Tibial artery (tissue), 4 donors: ENCODE data around the gene ADAM8.
A peak's percentile ranks its signal among the peaks of the same experiment; 100 is the strongest.
"Not testable (repeated sequence)": the region's sequence is repeated elsewhere in the genome, so short reads cannot be mapped to it uniquely, and the experiment has no call there.

ENCODE experiments used
- DNase-seq, 2 donors: peaks; one replicate each; pipeline ENCODE4 v3.0.0-alpha.2; 2019
- H3K27ac ChIP-seq, 2 donors: fragments of 200-600 bp; sonication (generic) in 1 of 2; 1 replicate in 1 of 2; 2 replicates in 1 of 2; pipeline ENCODE4 v1.5.1; 2018 to 2019; ENCODE audit warnings: mild to moderate bottlenecking in 1 of 2
- H3K27me3 ChIP-seq, 2 donors: fragments of 200-600 bp; sonication (generic) in 1 of 2; one replicate each; pipeline versions ENCODE4 v1.5.1 to v1.6.0; 2016 to 2019
- H3K36me3 ChIP-seq, 3 donors: fragments of 200-600 bp; sonication (generic) in 2 of 3; one replicate each; pipeline ENCODE4 v1.5.1; 2016 to 2019; ENCODE audit warnings: mild to moderate bottlenecking in 2 of 3
- H3K4me1 ChIP-seq, 4 donors: fragments of 200-600 bp; sonication (generic) in 2 of 4; 1 replicate in 3 of 4; 2 replicates in 1 of 4; pipeline ENCODE4 v1.5.1; 2016 to 2019
- H3K4me3 ChIP-seq, 2 donors: fragments of 200-600 bp; sonication (generic) in 1 of 2; 1 replicate in 1 of 2; 2 replicates in 1 of 2; pipeline ENCODE4 v1.5.1; 2018 to 2019; ENCODE audit warnings: mild to moderate bottlenecking in 2 of 2
- H3K9me3 ChIP-seq, 3 donors: fragments of 200-600 bp; sonication (generic) in 1 of 3; one replicate each; pipeline ENCODE4 v1.5.1; 2016 to 2019
- CTCF ChIP-seq, 2 experiments: fragments of 200-600 bp in 1 of 2; fragments of 450-650 bp in 1 of 2; IDR thresholded peaks; one replicate each; pipeline ENCODE4 v1.5.1; 2017 to 2019; ENCODE audit warnings: antibody characterized with exemption in 2 of 2, mild to moderate bottlenecking in 1 of 2, moderate library complexity in 1 of 2
- intact Hi-C: fragments of 100-400 bp; cut with DNase I; formaldehyde crosslinking; loops from one replicate; pipeline ENCODE4 v1.15.0; 2023; ENCODE audit warnings: low total_unique reads

Gene ADAM8

GRCh38 chr10:133276435-133277201 lies at the start of gene ADAM8:
ADAM8 (minus strand) TSS chr10:133276868; CDS start chr10:133276817, 51 bp downstream.
- no peaks in the 10 kb centered on the region for H3K9me3 ChIP-seq
- no peak within 1 kb of the TSS for H3K27ac ChIP-seq
- TF ChIP-seq CTCF (IDR thresholded peaks at IDR 0.05) = no peak
- H3K4me3 ChIP-seq = peak within 1 kb of the TSS; percentile 6 to 18
- DNase-seq = no peak
- H3K4me1 ChIP-seq = peaks cover 0 to 20% (median 6%) of the 10 kb centered on the region in 4 donors
- H3K36me3 ChIP-seq = peaks cover 16 to 47% (median 31%) of the 10 kb centered on the region in 3 donors
- intact Hi-C loops = no loop called here
- H3K27me3 ChIP-seq = peaks cover 0 to 20% of the 10 kb centered on the region in 2 donors

- intact Hi-C loops = no loop called here
These were observed 49.5 kb upstream of the ADAM8 start for GRCh38 chr10:133326223-133326551.

GRCh38 chr10:133325440-133326222 lies 49.0 kb upstream of the ADAM8 start:
- Histone ChIP-seq H3K4me1 (peaks cover 0 to 32% (median 22%) of the 10 kb centered on the region in 4 donors), H3K36me3 (no peaks in the 10 kb centered on the region), H3K27me3 (peaks cover 0 to 67% of the 10 kb centered on the region in 2 donors), H3K27ac (no peak overlapping the region), H3K9me3 (no peaks in the 10 kb centered on the region), H3K4me3 (peak overlapping the region; percentile 32 to 51)
- no peak for DNase-seq
- intact Hi-C loops = no loop called here
- no peak for TF ChIP-seq CTCF (IDR thresholded peaks at IDR 0.05)

More at GRCh38 chr10:133326223-133326551, 49.5 kb upstream of the ADAM8 start:
- Histone ChIP-seq H3K27me3 (peaks cover 0 to 70% of the 10 kb centered on the region in 2 donors), H3K9me3 (no peaks in the 10 kb centered on the region), H3K4me3 (peak overlapping the region; percentile 32 to 51), H3K36me3 (no peaks in the 10 kb centered on the region), H3K4me1 (peaks cover 0 to 32% (median 22%) of the 10 kb centered on the region in 4 donors), H3K27ac (no peak overlapping the region)
- DNase-seq = no peak
- no peak for TF ChIP-seq CTCF (IDR thresholded peaks at IDR 0.05)

- intact Hi-C loops = no loop called here
- Histone ChIP-seq H3K9me3 (no peaks in the 10 kb centered on the region), H3K27me3 (peaks cover 0 to 73% of the 10 kb centered on the region in 2 donors), H3K4me3 (peak overlapping the region in 1 of 2 donors; percentile 51), H3K36me3 (no peaks in the 10 kb centered on the region), H3K27ac (no peak overlapping the region), H3K4me1 (peaks cover 0 to 30% (median 20%) of the 10 kb centered on the region in 4 donors)
- DNase-seq = peak in 1 of 2 donors; percentile 3
- no peak for TF ChIP-seq CTCF (IDR thresholded peaks at IDR 0.05)
These were observed 48.2 kb upstream of the ADAM8 start for GRCh38 chr10:133324857-133325260.

- no peak overlapping the region for H3K4me3 ChIP-seq
- intact Hi-C loops = no loop called here
These were observed 47.6 kb upstream of the ADAM8 start for GRCh38 chr10:133324198-133324792.

GRCh38 chr10:133322064-133322709 lies 45.5 kb upstream of the ADAM8 start:
- DNase-seq, H3K4me3 ChIP-seq, H3K36me3 ChIP-seq, intact Hi-C loops, H3K9me3 ChIP-seq, H3K27ac ChIP-seq: not testable (repeated sequence)
- Histone ChIP-seq H3K4me1 (peaks cover 0 to 29% (median 25%) of the 10 kb centered on the region in 4 donors), H3K27me3 (peaks cover 0 to 62% of the 10 kb centered on the region in 2 donors)

More at GRCh38 chr10:133324198-133324792, 47.6 kb upstream of the ADAM8 start:
- Histone ChIP-seq H3K36me3 (no peaks in the 10 kb centered on the region), H3K27ac (no peak overlapping the region), H3K9me3 (no peaks in the 10 kb centered on the region), H3K27me3 (peaks cover 0 to 73% of the 10 kb centered on the region in 2 donors), H3K4me1 (peaks cover 0 to 24% (median 19%) of the 10 kb centered on the region in 4 donors)
- no peak for TF ChIP-seq CTCF (IDR thresholded peaks at IDR 0.05)
- peak in 1 of 2 donors; percentile 18 for DNase-seq

GRCh38 chr10:133320852-133321422 lies 44.3 kb upstream of the ADAM8 start:
- H3K36me3 ChIP-seq, H3K4me3 ChIP-seq, H3K27ac ChIP-seq, intact Hi-C loops, H3K9me3 ChIP-seq, DNase-seq: not testable (repeated sequence)
- Histone ChIP-seq H3K27me3 (peaks cover 0 to 50% of the 10 kb centered on the region in 2 donors), H3K4me1 (peaks cover 0 to 25% (median 22%) of the 10 kb centered on the region in 4 donors)
